Keratinocyte (primary cell): ENCODE measurements around the gene SYNE2. TPM values are rescaled to one million over a fixed set of nuclear protein-coding genes. Genes with fewer than 3 reads are reported as not detected.

Experiments
- DNase-seq: peaks from one replicate; pipeline ENCODE4 v3.0.0-alpha.2; 2011; ENCODE audit warnings: low read depth, missing footprints, low spot score
- FAIRE-seq: peaks from 2 replicates; lab custom pipeline; 2011; peaks lifted over from hg19 to GRCh38; lab: Jason Lieb, UNC
- H2AFZ ChIP-seq: 2 replicates; pipeline ENCODE4 v1.6.0; 2012; ENCODE audit warnings: low read length, control low read depth, inconsistent platforms; ENCODE audit not compliant: control insufficient read depth
- H3K27ac ChIP-seq: 2 replicates; pipeline ENCODE4 v1.5.1; 2011; ENCODE audit warnings: low read length; ENCODE audit not compliant: control insufficient read depth, insufficient read depth
- H3K27me3 ChIP-seq: 3 replicates; pipeline ENCODE4 v1.6.0; 2011; ENCODE audit warnings: low read length; ENCODE audit not compliant: control insufficient read depth, insufficient read depth; ENCODE audit errors: extremely low read depth
- H3K36me3 ChIP-seq, 2 experiments: 2 replicates in 1 of 2; 3 replicates in 1 of 2; pipeline ENCODE4 v1.5.1; 2011; ENCODE audit warnings: low read length in 2 of 2, mild to moderate bottlenecking in 1 of 2; ENCODE audit not compliant: control insufficient read depth in 2 of 2, insufficient read depth in 2 of 2; ENCODE audit errors: extremely low read depth in 1 of 2
- H3K4me1 ChIP-seq: 3 replicates; pipeline ENCODE4 v1.5.1; 2011; ENCODE audit warnings: low read length; ENCODE audit not compliant: control insufficient read depth, insufficient read depth; ENCODE audit errors: extremely low read depth
- H3K4me2 ChIP-seq: 3 replicates; pipeline ENCODE4 v1.6.0; 2011; ENCODE audit warnings: low read depth, low read length; ENCODE audit not compliant: control insufficient read depth, insufficient read depth; ENCODE audit errors: extremely low read depth
- H3K4me3 ChIP-seq, 3 experiments: fragments of 200-600 bp in 1 of 3; sonication (generic) in 1 of 3; 2 replicates in 2 of 3; 3 replicates in 1 of 3; pipeline ENCODE4 v1.5.1; 2011 to 2016; ENCODE audit warnings: low read length in 3 of 3, mild to moderate bottlenecking in 3 of 3, control low read depth in 2 of 3, inconsistent platforms in 1 of 3, low read depth in 1 of 3, mixed read lengths in 1 of 3, mixed run types in 1 of 3, moderate library complexity in 1 of 3; ENCODE audit not compliant: control insufficient read depth in 2 of 3, insufficient read depth in 2 of 3; ENCODE audit errors: extremely low read depth in 1 of 3
- H3K79me2 ChIP-seq: 2 replicates; pipeline ENCODE4 v1.6.0; 2012; ENCODE audit warnings: low read length; ENCODE audit not compliant: control insufficient read depth, insufficient read depth
- H3K9ac ChIP-seq: 3 replicates; pipeline ENCODE4 v1.6.0; 2011; ENCODE audit warnings: low read length; ENCODE audit not compliant: control insufficient read depth, insufficient read depth; ENCODE audit errors: extremely low read depth
- H3K9me1 ChIP-seq: 3 replicates; pipeline ENCODE4 v1.6.0; 2011; ENCODE audit warnings: low read length; ENCODE audit not compliant: control insufficient read depth, insufficient read depth; ENCODE audit errors: extremely low read depth
- H3K9me3 ChIP-seq: 2 replicates; pipeline ENCODE4 v1.5.1; 2012; ENCODE audit warnings: low read depth, low read length; ENCODE audit not compliant: control insufficient read depth
- H4K20me1 ChIP-seq: 3 replicates; pipeline ENCODE4 v1.6.0; 2011; ENCODE audit warnings: low read length; ENCODE audit not compliant: control insufficient read depth, insufficient read depth; ENCODE audit errors: extremely low read depth
- EZH2 ChIP-seq: IDR thresholded peaks from one replicate; pipeline ENCODE4 v1.6.1; 2012; ENCODE audit warnings: inconsistent platforms, mild to moderate bottlenecking, low read length, moderate library complexity
- dilution Hi-C: fragments of 300-500 bp; cut with MboI; formaldehyde crosslinking; loops from one replicate; pipeline ENCODE4 v1.7.0; 2020; ENCODE audit warnings: low sequenced_read_pairs; ENCODE audit not compliant: extremely low pct_ligation_motif_present
- polyA plus RNA-seq, 5 experiments: library from polyadenylated mRNA; depleted of rRNA in 3 of 5; stranded (reverse) in 3 of 5; stranded (forward) in 1 of 5; unstranded in 1 of 5; fragments of >200 nt; gene quantifications; 1 replicate in 1 of 5; 2 replicates in 3 of 5; 3 replicates in 1 of 5; pipeline versions ENCODE4 v1.2.1 to v1.2.3, GENCODE V29; 2011 to 2012; ENCODE audit warnings: missing spikeins in 2 of 5, low read depth in 1 of 5, low replicate concordance in 1 of 5
- small RNA-seq, 3 experiments: library from RNA; depleted of rRNA; stranded (forward); fragments of <200 nt; gene quantifications; one replicate each; pipeline ENCODE3, GENCODE V24; 2012; ENCODE audit warnings: low read depth in 3 of 3, low replicate concordance in 1 of 3; ENCODE audit not compliant: insufficient read length in 3 of 3
- TF ChIP-seq, protein P1 (sequence below), 3 experiments: IDR thresholded peaks in 1 of 3; conservative IDR thresholded peaks in 1 of 3; optimal IDR thresholded peaks in 1 of 3; 2 replicates in 2 of 3; 3 replicates in 1 of 3; pipeline versions ENCODE3 to v1.5.1; 2011; ENCODE audit warnings: low read length in 3 of 3, mild to moderate bottlenecking in 3 of 3, moderate library complexity in 2 of 3, control low read depth in 1 of 3, inconsistent platforms in 1 of 3; ENCODE audit not compliant: insufficient read depth in 2 of 3; ENCODE audit errors: extremely low read depth in 1 of 3

Gene SYNE2
- polyA plus RNA-seq, 1 donor (not counting 4 experiments of a cell fraction or from before 2014, with no cell fraction given): 9.9 TPM

DNA sequence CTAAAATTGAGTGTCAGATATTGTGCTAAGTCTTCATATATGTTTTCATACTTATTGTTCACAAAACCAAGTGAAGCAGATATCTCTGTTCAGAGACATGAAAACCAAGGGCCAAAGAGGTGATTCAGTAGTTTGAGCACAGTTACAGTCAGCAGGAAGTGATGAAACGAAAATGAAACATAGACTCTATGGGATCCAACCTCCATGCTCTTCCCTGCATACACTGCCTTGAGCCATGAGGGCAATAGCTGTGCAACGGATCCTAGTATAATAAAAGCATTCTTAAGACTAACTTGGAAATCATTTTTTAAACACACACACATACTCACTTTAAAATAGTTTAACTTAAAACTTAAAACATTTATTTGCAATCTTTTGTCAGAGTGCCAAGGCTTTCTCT is 413.4 kb downstream of the SYNE2 start:
- Histone ChIP-seq H3K27me3 (no peaks in the 10 kb centered on the region), H3K4me1 (peaks cover 8% of the 10 kb centered on the region), H4K20me1 (no peaks in the 10 kb centered on the region), H3K9me3 (no peaks in the 10 kb centered on the region), H3K9ac (no peak overlapping the region), H2AFZ (peak overlapping the region; percentile 24), H3K27ac (no peak overlapping the region), H3K79me2 (no peaks in the 10 kb centered on the region), H3K4me3 (no peak overlapping the region), H3K4me2 (no peak overlapping the region), H3K36me3 (no peaks in the 10 kb centered on the region), H3K9me1 (no peaks in the 10 kb centered on the region)
- TF ChIP-seq EZH2: no peak
- TF ChIP-seq, protein P1, sequence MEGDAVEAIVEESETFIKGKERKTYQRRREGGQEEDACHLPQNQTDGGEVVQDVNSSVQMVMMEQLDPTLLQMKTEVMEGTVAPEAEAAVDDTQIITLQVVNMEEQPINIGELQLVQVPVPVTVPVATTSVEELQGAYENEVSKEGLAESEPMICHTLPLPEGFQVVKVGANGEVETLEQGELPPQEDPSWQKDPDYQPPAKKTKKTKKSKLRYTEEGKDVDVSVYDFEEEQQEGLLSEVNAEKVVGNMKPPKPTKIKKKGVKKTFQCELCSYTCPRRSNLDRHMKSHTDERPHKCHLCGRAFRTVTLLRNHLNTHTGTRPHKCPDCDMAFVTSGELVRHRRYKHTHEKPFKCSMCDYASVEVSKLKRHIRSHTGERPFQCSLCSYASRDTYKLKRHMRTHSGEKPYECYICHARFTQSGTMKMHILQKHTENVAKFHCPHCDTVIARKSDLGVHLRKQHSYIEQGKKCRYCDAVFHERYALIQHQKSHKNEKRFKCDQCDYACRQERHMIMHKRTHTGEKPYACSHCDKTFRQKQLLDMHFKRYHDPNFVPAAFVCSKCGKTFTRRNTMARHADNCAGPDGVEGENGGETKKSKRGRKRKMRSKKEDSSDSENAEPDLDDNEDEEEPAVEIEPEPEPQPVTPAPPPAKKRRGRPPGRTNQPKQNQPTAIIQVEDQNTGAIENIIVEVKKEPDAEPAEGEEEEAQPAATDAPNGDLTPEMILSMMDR (optimal IDR thresholded peaks at IDR 0.05 in 1 of 3, IDR thresholded peaks at IDR 0.05 in 1 of 3, conservative IDR thresholded peaks at IDR 0.05 in 1 of 3; ENCODE audit: extremely low read depth in 1 of 3, insufficient read depth in 2 of 3, low read length in 3 of 3): no peak
- FAIRE-seq (peak; percentile 67), DNase-seq (no peak)
- dilution Hi-C loops: no loop called here

DNA sequence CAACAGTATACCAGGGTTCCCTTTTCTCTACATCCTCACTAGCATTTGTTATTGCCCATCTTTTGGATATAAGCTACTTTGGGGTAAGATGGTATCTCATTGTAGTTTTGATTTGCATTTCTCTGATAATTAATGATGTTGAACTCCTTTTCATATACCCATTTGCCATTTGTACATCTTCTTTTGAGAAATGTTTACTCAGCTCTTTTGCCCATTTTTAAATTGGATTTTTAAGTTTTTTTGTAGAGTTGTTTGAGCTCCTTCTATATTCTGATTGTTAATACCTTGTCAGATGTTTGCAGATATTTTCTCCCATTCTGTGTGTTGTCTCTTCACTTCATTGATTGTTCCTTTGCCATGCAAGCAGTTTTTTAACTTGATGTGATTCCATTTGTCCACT is 419.2 kb downstream of the SYNE2 start:
- Histone ChIP-seq H3K9ac (no peak overlapping the region), H3K4me2 (no peak overlapping the region), H3K9me1 (no peaks in the 10 kb centered on the region), H2AFZ (peak overlapping the region; percentile 6), H3K36me3 (no peaks in the 10 kb centered on the region), H3K4me1 (no peaks in the 10 kb centered on the region), H4K20me1 (no peaks in the 10 kb centered on the region), H3K4me3 (no peak overlapping the region), H3K27ac (no peak overlapping the region), H3K79me2 (no peaks in the 10 kb centered on the region), H3K9me3 (no peaks in the 10 kb centered on the region), H3K27me3 (no peaks in the 10 kb centered on the region)
- TF ChIP-seq, protein P1 (optimal IDR thresholded peaks at IDR 0.05 in 1 of 3, IDR thresholded peaks at IDR 0.05 in 1 of 3, conservative IDR thresholded peaks at IDR 0.05 in 1 of 3; ENCODE audit: extremely low read depth in 1 of 3, insufficient read depth in 2 of 3, low read length in 3 of 3): no peak
- TF ChIP-seq EZH2: no peak
- FAIRE-seq (no peak), DNase-seq (no peak)
- dilution Hi-C loops: no loop called here

Small RNAs within 50 kb of the gene (small RNA-seq; reads per million reads assigned to genes)
- gene MIR548H1: 0 reads per million in 3 experiments
- gene RF00019: 0 reads per million in 3 experiments
- gene RPS28P1: 0 reads per million in 3 experiments

Other genes with a start within 250 kb of the SYNE2 start
- 6.4 to 14.3 TPM (median 9.4 TPM) in 3 replicates for gene WDR89, start 211.1 kb upstream of the SYNE2 start, polyA plus RNA-seq
- 14.7 to 28.7 TPM (median 17.6 TPM) in 3 replicates for gene SGPP1, start 124.9 kb upstream of the SYNE2 start, polyA plus RNA-seq